K562 (cell line): ENCODE measurements around the gene ATF1. TPM values are rescaled to one million over a fixed set of nuclear protein-coding genes. Genes with fewer than 3 reads are reported as not detected.

Source experiments
- ARID3A ChIP-seq: IDR thresholded peaks from 2 replicates; pipeline ENCODE4 v1.6.1; 2012; ENCODE audit warnings: low read depth, low read length, improper control_type of control experiment, borderline replicate concordance
- BRD9 ChIP-seq: fragments of 450-650 bp; IDR thresholded peaks from 2 replicates; pipeline ENCODE4 v1.6.1; 2018; ENCODE audit warnings: low read depth; ENCODE audit not compliant: partially characterized antibody
- C11orf30 ChIP-seq: fragments of 450-650 bp; IDR thresholded peaks from 2 replicates; pipeline ENCODE4 v1.6.1; 2016; ENCODE audit warnings: low read depth, mild to moderate bottlenecking
- CBFA2T3 ChIP-seq: fragments of 450-650 bp; IDR thresholded peaks from 2 replicates; pipeline ENCODE4 v1.6.1; 2017
- CCNT2 ChIP-seq: IDR thresholded peaks from 2 replicates; pipeline ENCODE4 v1.6.1; 2011; ENCODE audit warnings: borderline replicate concordance, low read depth, mild to moderate bottlenecking, moderate library complexity, mixed read lengths, low read length; ENCODE audit not compliant: insufficient read length; ENCODE audit errors: extremely low read depth
- ESRRB ChIP-seq: fragments of 250-450 bp; sonication (Bioruptor Pico); IDR thresholded peaks from 2 replicates; pipeline ENCODE4 v1.5.0; 2020; ENCODE audit warnings: mild to moderate bottlenecking, moderate library complexity, borderline replicate concordance
- GTF2B ChIP-seq: IDR thresholded peaks from 2 replicates; pipeline ENCODE4 v1.6.1; 2011; ENCODE audit not compliant: insufficient read length; ENCODE audit errors: extremely low read depth
- GTF2F1 ChIP-seq: IDR thresholded peaks from 2 replicates; pipeline ENCODE4 v1.6.1; 2011; ENCODE audit warnings: low read depth, low read length, improper control_type of control experiment
- HCFC1 ChIP-seq: IDR thresholded peaks from 2 replicates; pipeline ENCODE4 v1.6.1; 2012; ENCODE audit warnings: low read depth, low read length, improper control_type of control experiment
- KAT8 ChIP-seq: fragments of 450-650 bp; IDR thresholded peaks from 2 replicates; pipeline ENCODE4 v1.6.1; 2016; ENCODE audit warnings: low read depth, mild to moderate bottlenecking
- KLF1 ChIP-seq: fragments of 450-650 bp; IDR thresholded peaks from 2 replicates; pipeline ENCODE4 v1.6.1; 2016; ENCODE audit warnings: missing genetic modification characterization, missing compliant biosample characterization
- POLR2B ChIP-seq: fragments of 450-650 bp; IDR thresholded peaks from 2 replicates; pipeline ENCODE4 v1.6.1; 2018; ENCODE audit warnings: low read depth; ENCODE audit not compliant: partially characterized antibody
- PREB ChIP-seq: sonication (generic); formaldehyde crosslinking; IDR thresholded peaks from 2 replicates; pipeline ENCODE4 v1.8.1; 2023; ENCODE audit warnings: mild to moderate bottlenecking, missing genetic modification reagents
- TAF15 ChIP-seq: fragments of 200-400 bp; formaldehyde crosslinking; IDR thresholded peaks from 2 replicates; pipeline ENCODE4 v1.6.1; 2017; ENCODE audit warnings: mild to moderate bottlenecking, low read depth, low read length, moderate library complexity
- UBTF ChIP-seq, 2 experiments: IDR thresholded peaks; 2 replicates each; pipeline ENCODE4 v1.6.1; 2012; ENCODE audit warnings: improper control_type of control experiment in 2 of 2, low read depth in 2 of 2, low read length in 2 of 2, borderline replicate concordance in 1 of 2
- YY1 ChIP-seq, 3 experiments: IDR thresholded peaks; 2 replicates each; pipeline ENCODE4 v1.6.1; 2011; ENCODE audit warnings: low read length in 2 of 3, mild to moderate bottlenecking in 2 of 3, moderate library complexity in 2 of 3, borderline replicate concordance in 1 of 3, control low read depth in 1 of 3, low read depth in 1 of 3; ENCODE audit not compliant: insufficient read depth in 3 of 3, insufficient replicate concordance in 2 of 3, control insufficient read depth in 1 of 3, insufficient read length in 1 of 3; ENCODE audit errors: extremely low read depth in 1 of 3
- ZFX ChIP-seq: sonication (generic); formaldehyde crosslinking; IDR thresholded peaks from 2 replicates; pipeline ENCODE4 v1.8.0; 2022; ENCODE audit warnings: mild to moderate bottlenecking, missing genetic modification reagents, moderate library complexity
- ZNF263 ChIP-seq: sonication (generic); formaldehyde crosslinking; IDR thresholded peaks from 2 replicates; pipeline ENCODE4 v1.8.0; 2022; ENCODE audit warnings: mild to moderate bottlenecking, missing genetic modification reagents, borderline replicate concordance
- polyA plus RNA-seq, 8 experiments: library from polyadenylated mRNA; depleted of rRNA in 4 of 8; stranded (reverse) in 5 of 8; unstranded in 3 of 8; fragments of >200 nt; fragmentation: Nextera tagmentation in 2 of 8; fragmentation: Illumina TruSeq in 1 of 8; extraction: Ambion mirVana in 2 of 8; extraction: Trizol in 1 of 8; gene quantifications; 2 replicates each; pipeline versions ENCODE4 v1.2.1 to v1.2.3, GENCODE V29; 2011 to 2014; ENCODE audit warnings: inconsistent platforms in 1 of 8, missing spikeins in 1 of 8
- total RNA-seq, 7 experiments: library from RNA; depleted of rRNA in 6 of 7; stranded (reverse); fragments of >200 nt in 6 of 7; fragmentation: Illumina TruSeq in 2 of 7; extraction: Trizol in 2 of 7; gene quantifications; 2 replicates each; pipeline versions ENCODE4 v1.2.1 to v1.2.3, GENCODE V29; 2011 to 2021; ENCODE audit warnings: low replicate concordance in 1 of 7

Gene ATF1
- total and polyA plus RNA-seq, 9 of the 15 experiments (the other 6 are each of a cell fraction or from before 2014, with no cell fraction given) = 19.8 to 83.5 (median 51.4) TPM

- TF ChIP-seq PREB (CRISPR knock-in tag) = peak; percentile 81; the same call in 1 of the 2 replicates
- TF ChIP-seq KAT8 = peak; percentile 65; the same call in 1 of the 2 replicates
- TF ChIP-seq GTF2B = no peak
- peak; percentile 90 for TF ChIP-seq POLR2B
- peak; percentile 43; the same call in 1 of the 2 replicates for TF ChIP-seq ZNF263 (CRISPR knock-in tag)
- no peak for TF ChIP-seq CBFA2T3
- no peak for TF ChIP-seq ESRRB (CRISPR knock-in tag)
- peak; percentile 76 for TF ChIP-seq CCNT2
- peak; percentile 34 for TF ChIP-seq BRD9
- 0 out of 4 replicates have a peak, but pooled peaks of 1 of the 2 experiments have one; percentile 66 for TF ChIP-seq UBTF (IDR thresholded peaks at IDR 0.05; ENCODE audit: borderline replicate concordance in 1 of 2, low read depth in 2 of 2, low read length in 2 of 2)
- 0 out of 2 replicates have a peak, but pooled peaks have one; percentile 32 for TF ChIP-seq KLF1 (tag)
- TF ChIP-seq ZFX (CRISPR knock-in tag) = peak; percentile 76
- no peak for TF ChIP-seq TAF15
- no peak for TF ChIP-seq ARID3A
- peak; percentile 81; the same call in 1 of the 2 replicates for TF ChIP-seq GTF2F1
- TF ChIP-seq C11orf30 = peak; percentile 52; the same call in 1 of the 2 replicates
- peak; percentile 71 for TF ChIP-seq HCFC1
- peak; percentile 91 to 98 (median 96) for TF ChIP-seq YY1 (IDR thresholded peaks at IDR 0.05; ENCODE audit: borderline replicate concordance in 1 of 3, control insufficient read depth in 1 of 3, extremely low read depth in 1 of 3, insufficient read depth in 3 of 3, insufficient read length in 1 of 3, insufficient replicate concordance in 2 of 3, low read depth in 1 of 3, low read length in 2 of 3)
These were observed at the start of gene ATF1 (continued) for GRCh38 chr12:50763639-50764285.
